Astrocyte (in vitro differentiated cells and primary cell): Measurements from ENCODE around the gene CERS6. TPM values are rescaled to one million over a fixed set of nuclear protein-coding genes. Genes with fewer than 3 reads are reported as not detected.

Source experiments
- DNase-seq: peaks from one replicate; pipeline ENCODE4 v3.0.0-alpha.2; 2010; ENCODE audit warnings: low read depth
- FAIRE-seq: peaks from 2 replicates; lab custom pipeline; 2011; peaks lifted over from hg19 to GRCh38; lab: Jason Lieb, UNC
- H2AFZ ChIP-seq: 2 replicates; pipeline ENCODE4 v1.6.0; 2012; ENCODE audit warnings: low read depth, low read length, inconsistent platforms
- H3K27ac ChIP-seq: 2 replicates; pipeline ENCODE4 v1.5.1; 2011; ENCODE audit warnings: low read depth, low read length, inconsistent platforms
- H3K27me3 ChIP-seq: 2 replicates; pipeline ENCODE4 v1.6.0; 2011; ENCODE audit warnings: low read length, inconsistent platforms; ENCODE audit not compliant: insufficient read depth
- H3K36me3 ChIP-seq: 2 replicates; pipeline ENCODE4 v1.5.1; 2011; ENCODE audit warnings: low read length, inconsistent platforms; ENCODE audit not compliant: insufficient read depth
- H3K4me1 ChIP-seq: 2 replicates; pipeline ENCODE4 v1.5.1; 2011; ENCODE audit warnings: low read length, inconsistent platforms; ENCODE audit not compliant: insufficient read depth
- H3K4me2 ChIP-seq: 2 replicates; pipeline ENCODE4 v1.6.0; 2012; ENCODE audit warnings: low read length, inconsistent platforms
- H3K4me3 ChIP-seq: 2 replicates; pipeline ENCODE4 v1.5.1; 2011; ENCODE audit warnings: low read depth, mild to moderate bottlenecking, low read length, inconsistent platforms; ENCODE audit not compliant: insufficient read depth
- H3K79me2 ChIP-seq: 2 replicates; pipeline ENCODE4 v1.6.0; 2012; ENCODE audit warnings: mild to moderate bottlenecking, low read length, inconsistent platforms; ENCODE audit not compliant: insufficient read depth
- H3K9ac ChIP-seq: 2 replicates; pipeline ENCODE4 v1.6.0; 2012; ENCODE audit warnings: mild to moderate bottlenecking, low read length, inconsistent platforms
- H3K9me3 ChIP-seq: 2 replicates; pipeline ENCODE4 v1.5.1; 2012; ENCODE audit warnings: low read depth, mild to moderate bottlenecking, low read length, inconsistent platforms; ENCODE audit not compliant: insufficient read depth
- H4K20me1 ChIP-seq: 2 replicates; pipeline ENCODE4 v1.6.0; 2012; ENCODE audit warnings: low read length, inconsistent platforms; ENCODE audit not compliant: insufficient read depth
- H3K27ac Mint-ChIP-seq: one replicate; pipeline ENCODE4 v1.8.0; 2021; ENCODE audit warnings: mild to moderate bottlenecking, mixed read lengths; ENCODE audit not compliant: unreplicated experiment
- H3K27me3 Mint-ChIP-seq: one replicate; pipeline ENCODE4 v1.8.0; 2021; ENCODE audit warnings: low read depth, mixed read lengths; ENCODE audit not compliant: unreplicated experiment
- H3K36me3 Mint-ChIP-seq: one replicate; pipeline ENCODE4 v1.8.0; 2021; ENCODE audit warnings: low read depth, mixed read lengths; ENCODE audit not compliant: unreplicated experiment
- H3K4me1 Mint-ChIP-seq: one replicate; pipeline ENCODE4 v1.8.0; 2021; ENCODE audit warnings: low read depth, mixed read lengths; ENCODE audit not compliant: unreplicated experiment
- H3K4me3 Mint-ChIP-seq: one replicate; pipeline ENCODE4 v1.8.0; 2021; ENCODE audit warnings: mild to moderate bottlenecking, moderate library complexity, mixed read lengths; ENCODE audit not compliant: unreplicated experiment
- H3K9me3 Mint-ChIP-seq: one replicate; pipeline ENCODE4 v1.8.0; 2021; ENCODE audit warnings: mild to moderate bottlenecking, mixed read lengths; ENCODE audit not compliant: unreplicated experiment
- CTCF ChIP-seq: IDR thresholded peaks from 2 replicates; pipeline ENCODE4 v1.5.1; 2011; ENCODE audit warnings: low read depth, mild to moderate bottlenecking, inconsistent platforms, low read length, moderate library complexity; ENCODE audit not compliant: insufficient read depth
- EZH2 ChIP-seq: IDR thresholded peaks from 2 replicates; pipeline ENCODE4 v1.6.1; 2012; ENCODE audit warnings: mild to moderate bottlenecking, low read length, inconsistent platforms; ENCODE audit not compliant: insufficient read depth
- total RNA-seq: library from RNA; stranded (reverse); gene quantifications from 2 replicates; pipeline ENCODE4 v1.2.1, GENCODE V29; 2021

CERS6 gene
- total RNA-seq, 1 donor from 2014 or later: 23.4 TPM

- Mint-ChIP-seq H3K27me3 (no peaks in the 10 kb centered on the region), H3K27ac (no peak overlapping the region), H3K36me3 (no peaks in the 10 kb centered on the region), H3K4me3 (no peak overlapping the region), H3K4me1 (peaks cover 12% of the 10 kb centered on the region), H3K9me3 (no peaks in the 10 kb centered on the region)
- H3K9ac ChIP-seq: no peak overlapping the region
- no peak overlapping the region for H2AFZ ChIP-seq
- H3K4me1 ChIP-seq: no peaks in the 10 kb centered on the region
- no peak overlapping the region for H3K4me3 ChIP-seq
- TF ChIP-seq EZH2: no peak
- TF ChIP-seq CTCF: no peak
- no peaks in the 10 kb centered on the region for H3K36me3 ChIP-seq
- no peak overlapping the region for H3K4me2 ChIP-seq
- DNase-seq (no peak), FAIRE-seq (no peak)
- no peaks in the 10 kb centered on the region for H3K79me2 ChIP-seq
- H4K20me1 ChIP-seq: no peaks in the 10 kb centered on the region
- no peaks in the 10 kb centered on the region for H3K9me3 ChIP-seq
- no peak overlapping the region for H3K27ac ChIP-seq
- peaks cover 11% of the 10 kb centered on the region for H3K27me3 ChIP-seq
Measured at GRCh38 chr2:168431301-168432024, 24.6 kb upstream of the CERS6 start.

GRCh38 chr2:168432100-168432499 lies 24.0 kb upstream of the CERS6 start:
- H3K79me2 ChIP-seq: no peaks in the 10 kb centered on the region
- Mint-ChIP-seq H3K27me3 (no peaks in the 10 kb centered on the region), H3K36me3 (no peaks in the 10 kb centered on the region), H3K27ac (no peak overlapping the region), H3K4me1 (peaks cover 11% of the 10 kb centered on the region), H3K9me3 (peaks cover 2% of the 10 kb centered on the region), H3K4me3 (no peak overlapping the region)
- H3K36me3 ChIP-seq: no peaks in the 10 kb centered on the region
- no peak overlapping the region for H3K4me3 ChIP-seq
- no peaks in the 10 kb centered on the region for H4K20me1 ChIP-seq
- FAIRE-seq (no peak), DNase-seq (no peak)
- TF ChIP-seq CTCF (no peak), EZH2 (no peak)
- peaks cover 11% of the 10 kb centered on the region for H3K27me3 ChIP-seq
- H3K4me1 ChIP-seq: no peaks in the 10 kb centered on the region
- no peak overlapping the region for H2AFZ ChIP-seq
- H3K9me3 ChIP-seq: no peaks in the 10 kb centered on the region
- H3K9ac ChIP-seq: no peak overlapping the region
- H3K27ac ChIP-seq: no peak overlapping the region
- H3K4me2 ChIP-seq: no peak overlapping the region

GRCh38 chr2:168432565-168433186 lies 23.4 kb upstream of the CERS6 start:
- H3K4me2 ChIP-seq: no peak overlapping the region
- no peak overlapping the region for H2AFZ ChIP-seq
- no peaks in the 10 kb centered on the region for H4K20me1 ChIP-seq
- H3K27ac ChIP-seq: no peak overlapping the region
- TF ChIP-seq CTCF (no peak), EZH2 (no peak)
- FAIRE-seq (no peak), DNase-seq (no peak)
- H3K4me3 Mint-ChIP-seq: no peak overlapping the region
- H3K9me3 Mint-ChIP-seq: peaks cover 2% of the 10 kb centered on the region
- no peak overlapping the region for H3K9ac ChIP-seq
- H3K27me3 Mint-ChIP-seq: no peaks in the 10 kb centered on the region
- no peak overlapping the region for H3K27ac Mint-ChIP-seq
- H3K36me3 Mint-ChIP-seq: no peaks in the 10 kb centered on the region
- H3K4me1 ChIP-seq: no peaks in the 10 kb centered on the region
- no peak overlapping the region for H3K4me3 ChIP-seq
- H3K79me2 ChIP-seq: no peaks in the 10 kb centered on the region
- no peaks in the 10 kb centered on the region for H3K9me3 ChIP-seq
- peaks cover 6% of the 10 kb centered on the region for H3K4me1 Mint-ChIP-seq
- H3K36me3 ChIP-seq: no peaks in the 10 kb centered on the region
- H3K27me3 ChIP-seq: peaks cover 11% of the 10 kb centered on the region
